Smooth muscle cell of the brain vasculature (primary cell): ENCODE data around the gene USP34.
"Not testable (repeated sequence)": the region's sequence is repeated elsewhere in the genome, so short reads cannot be mapped to it uniquely, and the experiment has no call there.

Experiments
- DNase-seq: peaks from one replicate; pipeline ENCODE4 v3.0.0-alpha.2; 2012; ENCODE audit warnings: low read depth, low spot score

The USP34 gene

DNA sequence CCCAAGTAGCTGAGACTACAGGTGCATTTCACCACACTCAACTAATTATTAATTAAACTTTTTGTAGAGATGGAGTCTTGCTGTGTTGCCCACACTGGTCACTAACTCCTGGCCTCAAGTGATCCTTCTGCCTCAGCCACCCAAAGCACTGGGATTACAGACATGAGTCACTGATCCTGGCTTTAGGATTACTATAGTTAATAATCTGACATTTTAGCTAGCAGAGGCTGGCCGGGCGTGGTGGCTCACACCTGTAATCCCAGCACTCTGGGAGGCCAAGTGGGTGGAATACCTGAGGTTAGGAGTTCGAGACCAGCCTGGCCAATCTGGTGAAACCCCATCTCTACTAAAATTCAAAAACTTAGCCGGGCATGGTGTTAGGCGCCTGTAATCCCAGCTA, 39.5 kb downstream of the USP34 start:
- DNase-seq = no peak

GRCh38 chr2:61426267-61426897, 44.5 kb downstream of the USP34 start:
- DNase-seq = no peak

DNA sequence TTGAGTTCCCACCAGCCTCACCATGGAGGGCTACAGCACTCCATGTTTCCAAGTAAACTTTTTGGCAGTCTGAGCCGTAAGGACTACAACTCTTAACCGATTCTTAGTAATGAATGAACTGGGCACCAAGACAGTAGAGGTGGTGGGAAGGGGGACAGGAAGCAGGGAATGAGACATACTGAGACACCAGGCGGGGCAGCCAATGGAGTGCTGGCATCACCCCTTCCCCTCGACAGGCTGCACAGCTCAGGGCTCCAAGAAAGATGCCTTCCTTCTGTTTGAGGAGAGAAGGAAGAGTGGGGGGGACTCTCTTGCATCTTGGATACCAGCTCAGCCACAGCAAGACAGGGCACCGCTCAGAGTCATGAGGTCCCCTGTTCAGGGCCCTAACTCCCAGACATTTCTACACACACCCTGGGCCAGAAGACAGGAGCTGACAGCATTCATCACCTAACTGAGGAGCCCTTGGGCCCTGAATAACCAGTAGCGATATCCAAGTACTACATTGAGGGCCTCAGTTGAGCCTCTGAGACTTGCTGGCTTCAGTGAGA, 45.2 kb downstream of the USP34 start:
- no peak for DNase-seq

- DNase-seq = no peak
Measured at GRCh38 chr2:61423714-61424113, 47.2 kb downstream of the USP34 start.

- DNase-seq = no peak
Measured at GRCh38 chr2:61421611-61422010, 49.3 kb downstream of the USP34 start.

GRCh38 chr2:61420991-61421544, 49.8 kb downstream of the USP34 start:
- DNase-seq = no peak

DNA sequence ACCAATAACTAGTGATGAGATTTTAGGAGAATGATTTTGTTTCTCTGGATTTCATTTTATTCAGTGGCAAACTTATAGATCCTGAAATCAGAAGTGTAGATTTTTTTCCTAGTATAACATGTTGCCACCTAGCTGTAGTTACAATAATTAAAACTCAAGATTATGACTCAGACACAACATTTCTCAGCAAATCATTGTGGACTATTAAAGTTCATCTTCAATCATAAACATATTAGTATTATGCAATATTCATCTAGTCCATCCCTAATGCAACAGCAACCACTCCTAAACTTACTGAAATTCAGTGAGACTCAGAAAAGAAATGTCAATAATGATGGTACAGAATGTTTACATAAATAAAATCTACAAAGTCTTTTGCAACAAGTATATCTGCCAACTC, 51.3 kb downstream of the USP34 start:
- DNase-seq = no peak

- DNase-seq = no peak
Measured at GRCh38 chr2:61419129-61419528, 51.8 kb downstream of the USP34 start.

DNA sequence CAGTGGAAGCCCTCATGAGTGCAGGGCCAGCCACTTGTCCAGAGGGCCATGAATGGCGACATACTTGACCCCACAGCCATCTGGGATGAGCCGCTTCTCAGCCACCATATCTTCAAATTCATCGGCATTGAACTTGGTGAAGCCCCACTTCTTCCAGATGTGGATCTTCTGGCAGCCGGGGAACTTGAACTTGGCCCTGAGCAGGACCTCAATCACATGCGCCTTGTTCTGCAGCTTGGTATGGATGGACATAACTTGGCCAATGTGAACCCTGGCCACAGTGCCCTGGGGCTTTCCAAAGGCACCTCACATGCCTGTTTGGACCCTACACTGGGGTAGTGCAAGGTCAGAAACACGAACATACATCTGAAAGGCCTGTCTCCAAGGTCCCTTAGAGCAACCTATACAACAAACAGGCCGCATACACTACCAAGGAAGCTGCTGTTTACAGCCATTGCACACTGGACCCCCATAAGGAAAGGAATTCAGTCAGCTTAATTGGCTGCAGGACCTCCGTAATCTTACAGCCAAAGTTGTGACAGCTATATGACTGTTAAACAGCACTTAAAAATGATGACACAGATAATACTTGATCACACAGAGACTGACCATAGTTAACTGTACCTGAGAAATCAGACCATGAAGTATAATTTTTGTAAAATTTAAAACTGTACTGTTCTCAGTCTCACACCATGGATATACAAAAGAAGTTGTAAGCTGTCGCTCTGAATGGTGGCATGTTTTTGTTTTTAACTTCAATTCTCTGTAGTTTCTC, 53.8 kb downstream of the USP34 start:
- no peak for DNase-seq

- no peak for DNase-seq
Measured at GRCh38 chr2:61415265-61415664, 55.6 kb downstream of the USP34 start.

GRCh38 chr2:61414674-61415073, 56.2 kb downstream of the USP34 start:
- DNase-seq = no peak

GRCh38 chr2:61411109-61411508, 59.8 kb downstream of the USP34 start:
- no peak for DNase-seq

DNA sequence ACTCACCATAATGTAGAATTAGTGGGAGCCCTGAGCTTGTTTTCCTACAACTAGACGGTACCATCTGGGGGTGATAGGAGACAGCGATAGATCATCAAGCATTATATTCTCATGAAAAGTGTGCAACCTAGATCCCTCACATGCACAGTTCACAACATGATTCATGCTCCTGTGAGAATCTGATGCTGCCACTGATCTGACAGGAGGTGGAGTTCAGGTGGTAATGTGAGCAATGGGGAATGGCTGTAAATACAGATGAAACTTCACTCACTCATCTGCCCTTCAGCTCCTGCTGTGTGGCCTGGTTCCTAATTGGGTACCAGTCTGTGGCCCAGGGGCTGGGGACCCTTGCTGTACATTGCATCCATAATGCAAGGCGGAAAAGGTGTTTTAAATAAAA, 60.7 kb downstream of the USP34 start:
- DNase-seq = no peak

DNA sequence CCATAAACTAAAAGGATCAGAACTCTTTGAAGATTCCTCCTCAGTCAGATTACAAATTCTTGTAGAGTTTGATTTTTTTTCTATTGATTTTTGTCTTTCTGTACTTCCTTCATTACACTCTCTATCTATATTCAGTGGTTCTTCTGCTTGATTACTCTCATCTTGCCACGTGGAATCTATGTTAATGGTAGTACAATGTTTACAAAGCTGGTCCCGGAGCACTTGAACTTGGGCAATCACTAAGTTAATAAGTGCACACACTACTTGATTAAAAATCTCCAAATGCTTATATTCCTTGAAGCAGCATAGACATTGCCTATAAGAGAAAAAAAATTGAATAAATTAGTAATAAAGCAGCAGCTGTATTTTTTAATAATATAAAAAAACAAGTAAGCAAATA, 65.1 kb downstream of the USP34 start:
- DNase-seq = no peak

- DNase-seq = no peak
Measured at GRCh38 chr2:61404438-61404837, 66.4 kb downstream of the USP34 start.

DNA sequence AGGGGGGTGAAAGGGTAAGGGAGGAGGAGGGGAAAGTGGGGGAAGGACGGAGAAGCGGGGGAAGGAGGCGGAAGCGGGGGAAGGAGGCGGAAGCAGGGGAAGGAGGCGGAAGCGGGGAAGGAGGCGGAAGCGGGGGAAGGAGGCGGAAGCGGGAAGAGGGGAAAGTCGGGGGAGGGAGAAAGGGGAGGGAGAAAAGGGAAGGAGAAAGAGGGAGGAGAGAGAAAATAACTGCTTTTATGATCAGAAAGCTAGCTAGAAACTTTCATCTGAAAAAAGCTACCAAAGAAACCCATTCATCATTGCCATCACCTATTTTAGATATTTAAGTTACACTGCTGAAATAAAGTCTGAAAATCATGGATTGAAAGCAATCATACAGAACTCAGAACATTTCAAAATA, 72.5 kb downstream of the USP34 start:
- no peak for DNase-seq

GRCh38 chr2:61396005-61396404, 74.9 kb downstream of the USP34 start:
- no peak for DNase-seq

GRCh38 chr2:61387588-61387987, 83.3 kb downstream of the USP34 start:
- not testable (repeated sequence) for DNase-seq

DNA sequence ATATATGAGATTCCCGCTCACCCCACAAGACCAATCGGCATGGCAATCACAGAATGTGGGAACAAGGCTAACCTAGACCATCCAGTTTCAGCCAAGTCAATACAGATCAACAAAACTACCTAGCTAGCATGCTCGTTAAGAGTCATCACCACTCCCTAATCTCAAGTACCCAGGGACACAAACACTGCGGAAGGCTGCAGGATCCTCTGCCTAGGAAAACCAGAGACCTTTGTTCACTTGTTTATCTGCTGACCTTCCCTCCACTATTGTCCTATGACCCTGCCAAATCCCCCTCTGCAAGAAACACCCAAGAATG, 90.0 kb downstream of the USP34 start:
- not testable (repeated sequence) for DNase-seq

DNA sequence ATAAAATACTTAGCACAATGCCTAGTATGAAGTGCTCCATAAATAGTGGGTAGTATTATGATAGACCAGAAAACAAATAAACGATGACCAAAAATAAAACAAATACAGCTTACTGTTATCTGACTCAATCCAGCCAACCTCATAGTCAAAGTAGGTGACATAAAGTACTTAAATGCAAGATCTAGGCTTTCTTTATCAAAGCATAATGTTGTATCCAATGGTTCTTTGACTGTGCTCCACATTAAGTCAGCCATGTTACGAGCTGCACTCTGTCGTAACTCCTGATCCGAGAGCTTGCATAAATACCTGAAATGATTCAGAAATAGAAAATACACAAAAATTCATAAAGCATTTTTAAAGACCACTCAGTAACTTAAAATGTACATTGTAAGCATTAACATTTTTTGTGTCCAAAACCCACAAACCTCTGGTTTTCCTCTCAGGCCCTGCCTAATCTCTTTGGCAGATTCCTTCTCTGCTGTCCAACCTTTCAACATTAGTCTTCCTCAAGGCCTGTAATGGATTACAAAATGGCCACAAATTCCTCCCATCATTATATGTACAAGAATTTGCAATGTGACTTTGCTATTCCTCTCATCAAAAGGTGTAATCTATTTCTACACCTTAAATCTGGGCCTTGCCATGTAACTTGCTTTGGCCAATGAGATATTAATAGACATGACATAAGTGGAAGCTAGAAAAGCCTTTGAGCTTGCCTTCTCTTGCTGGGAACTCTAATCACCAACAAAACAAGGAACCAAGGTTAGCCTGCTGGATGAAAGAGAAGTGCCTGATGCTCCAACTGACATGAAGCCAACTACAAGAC, 90.6 kb downstream of the USP34 start:
- no peak for DNase-seq

DNA sequence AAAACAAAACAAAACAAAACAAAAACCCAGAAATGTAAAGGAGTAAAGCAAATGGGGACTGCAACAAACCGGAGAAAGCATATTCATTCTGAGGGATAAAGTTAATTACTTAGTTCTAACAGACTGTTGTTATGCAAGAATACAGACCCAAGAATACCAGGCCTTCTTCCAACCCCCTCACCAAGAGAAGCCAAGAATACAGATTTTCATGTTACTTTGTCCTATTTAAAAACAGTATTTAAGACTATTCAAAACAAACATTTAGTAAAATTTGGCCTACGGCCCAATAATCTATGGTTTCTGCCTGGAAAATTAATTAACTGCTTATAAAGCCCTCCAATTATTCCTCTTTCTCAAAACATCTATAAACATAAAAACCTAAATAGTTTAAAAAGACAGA, 91.4 kb downstream of the USP34 start:
- no peak for DNase-seq

GRCh38 chr2:61378281-61378680, 92.6 kb downstream of the USP34 start:
- no peak for DNase-seq
